Gastroesophageal sphincter (tissue), 4 donors: Measurements from ENCODE around the gene CEP250. TPM values are rescaled to one million over a fixed set of nuclear protein-coding genes. Genes with fewer than 3 reads are reported as not detected.
A peak's percentile ranks its signal among the peaks of the same experiment; 100 is the strongest.

ENCODE experiments used
- ATAC-seq: fragments of 150-250 bp; one replicate; pipeline ENCODE4 v1.9.1; 2016; ENCODE audit warnings: mild to moderate bottlenecking, moderate library complexity
- H3K27ac ChIP-seq, 4 donors: fragments of 200-600 bp; sonication (generic) in 3 of 4; 1 replicate in 3 of 4; 2 replicates in 1 of 4; pipeline ENCODE4 v1.5.1; 2016 to 2019
- H3K27me3 ChIP-seq: fragments of 200-600 bp; sonication (generic); one replicate; pipeline ENCODE4 v1.5.1; 2019
- H3K36me3 ChIP-seq, 2 donors: fragments of 200-600 bp; sonication (generic); one replicate each; pipeline ENCODE4 v1.5.1; 2019; ENCODE audit warnings: control low read depth in 1 of 2
- H3K4me1 ChIP-seq, 3 donors: fragments of 200-600 bp; sonication (generic); 1 replicate in 2 of 3; 2 replicates in 1 of 3; pipeline ENCODE4 v1.5.1; 2016 to 2019; ENCODE audit warnings: control low read depth in 2 of 3
- H3K4me3 ChIP-seq, 2 donors: fragments of 200-600 bp; sonication (generic); one replicate each; pipeline ENCODE4 v1.5.1; 2019; ENCODE audit warnings: mild to moderate bottlenecking in 1 of 2, moderate library complexity in 1 of 2
- H3K9me3 ChIP-seq, 3 donors: fragments of 200-600 bp; sonication (generic); one replicate each; pipeline ENCODE4 v1.5.1; 2017 to 2019; ENCODE audit warnings: control low read depth in 2 of 3
- CTCF ChIP-seq, 4 experiments: fragments of 200-600 bp in 2 of 4; fragments of 450-650 bp in 2 of 4; sonication (generic) in 1 of 4; IDR thresholded peaks; one replicate each; pipeline ENCODE4 v1.5.1; 2017 to 2019; ENCODE audit warnings: antibody characterized with exemption in 4 of 4, mild to moderate bottlenecking in 2 of 4, moderate library complexity in 2 of 4
- EP300 ChIP-seq: sonication (generic); formaldehyde crosslinking; IDR thresholded peaks from one replicate; pipeline ENCODE4 v1.6.1; 2017; ENCODE audit warnings: antibody characterized with exemption, mild to moderate bottlenecking
- POLR2A ChIP-seq, 2 donors: fragments of 450-650 bp; IDR thresholded peaks; one replicate each; pipeline ENCODE4 v1.6.1; 2017; ENCODE audit warnings: antibody characterized with exemption in 2 of 2, mild to moderate bottlenecking in 2 of 2, moderate library complexity in 1 of 2
- POLR2AphosphoS5 ChIP-seq: sonication (generic); formaldehyde crosslinking; IDR thresholded peaks from one replicate; pipeline ENCODE4 v1.6.1; 2017; ENCODE audit warnings: antibody characterized with exemption
- WGBS, 2 donors: methylation state at CpG; one replicate each; pipeline ENCODE4 v1.1.5; 2018; ENCODE audit warnings: low coverage in 1 of 2; 5-methylcytosine and 5-hydroxymethylcytosine counted together
- total RNA-seq, 4 donors: library from RNA; depleted of rRNA; stranded (reverse); fragments of >200 nt; gene quantifications; one replicate each; pipeline ENCODE4 v1.1.0, GENCODE V29; 2016

The CEP250 gene
- total RNA-seq, 4 donors from 2014 or later = 22.6 to 37.9 (median 30.9) TPM

- no peaks in the 10 kb centered on the region for H3K9me3 ChIP-seq
- no peak for ATAC-seq
- H3K4me1 ChIP-seq = no peaks in the 10 kb centered on the region
- no CpG with 5 or more reads among the region's 10 CpGs for WGBS, 2 donors
- peaks cover 0 to 39% of the 10 kb centered on the region in 2 donors for H3K36me3 ChIP-seq
- no peaks in the 10 kb centered on the region for H3K27me3 ChIP-seq
- H3K4me3 ChIP-seq = no peak overlapping the region
- no peak overlapping the region for H3K27ac ChIP-seq
- TF ChIP-seq POLR2AphosphoS5 = no peak
- no peak for TF ChIP-seq CTCF (IDR thresholded peaks at IDR 0.05)
- no peak for TF ChIP-seq EP300
- TF ChIP-seq POLR2A (IDR thresholded peaks at IDR 0.05) = no peak
Observed at GRCh38 chr20:35560541-35560940, 105.1 kb downstream of the CEP250 start.

- Histone ChIP-seq H3K4me1 (no peaks in the 10 kb centered on the region), H3K4me3 (no peak overlapping the region), H3K9me3 (no peaks in the 10 kb centered on the region), H3K27me3 (no peaks in the 10 kb centered on the region), H3K36me3 (peaks cover 0 to 32% of the 10 kb centered on the region in 2 donors), H3K27ac (no peak overlapping the region)
- WGBS, 2 donors = 0% methylated on average over 1 of the region's 7 CpGs; no CpG with 5 or more reads in 1 of the 2 donors
- no peak for ATAC-seq
- TF ChIP-seq POLR2AphosphoS5 (no peak), CTCF (IDR thresholded peaks at IDR 0.05) (peak in 1 of 4 experiments; percentile 13), EP300 (no peak)
Observed at GRCh38 chr20:35561268-35561667, 105.9 kb downstream of the CEP250 start.

GRCh38 chr20:35561671-35562070 is 106.3 kb downstream of the CEP250 start:
- Histone ChIP-seq H3K4me1 (no peaks in the 10 kb centered on the region), H3K27ac (no peak overlapping the region), H3K27me3 (no peaks in the 10 kb centered on the region), H3K36me3 (peaks cover 0 to 28% of the 10 kb centered on the region in 2 donors), H3K4me3 (no peak overlapping the region), H3K9me3 (no peaks in the 10 kb centered on the region)
- WGBS, 2 donors = 59 to 66% methylated on average over 3 to 5 of the region's 5 CpGs
- no peak for ATAC-seq
- no peak for TF ChIP-seq CTCF (IDR thresholded peaks at IDR 0.05)
- no peak for TF ChIP-seq POLR2AphosphoS5
- TF ChIP-seq POLR2A (IDR thresholded peaks at IDR 0.05) = no peak
- no peak for TF ChIP-seq EP300

- Histone ChIP-seq H3K9me3 (no peaks in the 10 kb centered on the region), H3K36me3 (peaks cover 0 to 18% of the 10 kb centered on the region in 2 donors), H3K4me3 (no peak overlapping the region), H3K27me3 (no peaks in the 10 kb centered on the region), H3K4me1 (no peaks in the 10 kb centered on the region), H3K27ac (no peak overlapping the region)
- TF ChIP-seq POLR2AphosphoS5 = no peak
- no peak for TF ChIP-seq CTCF (IDR thresholded peaks at IDR 0.05)
- no peak for TF ChIP-seq EP300
- no peak for TF ChIP-seq POLR2A (IDR thresholded peaks at IDR 0.05)
- 88% methylated on average over 5 of the region's 10 CpGs; no CpG with 5 or more reads in 1 of the 2 donors for WGBS, 2 donors
- ATAC-seq = no peak
Observed at GRCh38 chr20:35562541-35563110, 107.2 kb downstream of the CEP250 start.

GRCh38 chr20:35563834-35564233 is 108.4 kb downstream of the CEP250 start:
- Histone ChIP-seq H3K4me3 (no peak overlapping the region), H3K4me1 (no peaks in the 10 kb centered on the region), H3K27me3 (no peaks in the 10 kb centered on the region), H3K9me3 (no peaks in the 10 kb centered on the region), H3K36me3 (peaks cover 0 to 6% of the 10 kb centered on the region in 2 donors), H3K27ac (no peak overlapping the region)
- WGBS, 2 donors = 89% methylated on average over 4 of the region's 10 CpGs; no CpG with 5 or more reads in 1 of the 2 donors
- ATAC-seq = no peak
- TF ChIP-seq POLR2A (IDR thresholded peaks at IDR 0.05) (no peak), CTCF (IDR thresholded peaks at IDR 0.05) (no peak), POLR2AphosphoS5 (no peak), EP300 (no peak)
